ENCODE results near the gene FANCC. TPM values are rescaled to one million over a fixed set of nuclear protein-coding genes. Genes with fewer than 3 reads are reported as not detected.

FANCC gene
- total RNA-seq, 1 donor from 2014 or later = 7.9 TPM

DNA sequence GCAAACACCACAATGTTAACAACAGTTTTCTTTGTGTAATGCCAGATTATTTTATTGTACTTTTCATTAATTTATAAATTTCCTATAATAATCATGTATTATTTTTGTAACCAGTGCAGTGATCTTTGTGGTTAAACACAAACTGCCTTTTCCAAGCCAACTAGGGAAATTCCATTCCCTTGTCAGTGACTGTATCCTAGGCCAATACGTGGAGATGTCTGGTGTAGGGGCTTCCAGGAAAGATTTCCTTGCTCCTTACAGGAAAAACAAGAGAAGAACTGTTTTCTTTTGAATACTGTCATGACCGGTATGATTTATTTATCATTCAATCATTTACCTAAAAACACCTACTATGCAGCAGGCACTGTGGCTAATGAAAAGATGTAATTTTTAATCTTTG, 31.4 kb downstream of the FANCC start:
- no peaks in the 10 kb centered on the region for H3K27me3 Mint-ChIP-seq (ENCODE audit: low read depth, unreplicated experiment)
- H3K36me3 Mint-ChIP-seq (ENCODE audit: low read depth, unreplicated experiment) = no peaks in the 10 kb centered on the region
- H3K4me1 Mint-ChIP-seq (ENCODE audit: low read depth, unreplicated experiment) = peaks cover 11% of the 10 kb centered on the region
- no peaks in the 10 kb centered on the region for H3K9me3 Mint-ChIP-seq (ENCODE audit: unreplicated experiment)
- Histone ChIP-seq H2AFZ (ENCODE audit: low read depth, low read length) (no peak overlapping the region), H3K79me2 (ENCODE audit: insufficient read depth, low read length) (peaks cover 4% of the 10 kb centered on the region), H3K9me3 (ENCODE audit: insufficient read depth, low read depth, low read length) (no peaks in the 10 kb centered on the region), H3K27ac (ENCODE audit: low read depth, low read length) (no peak overlapping the region), H3K9ac (ENCODE audit: low read length) (no peak overlapping the region), H3K4me3 (ENCODE audit: insufficient read depth, low read depth, low read length) (no peak overlapping the region), H3K4me1 (ENCODE audit: insufficient read depth, low read length) (no peaks in the 10 kb centered on the region), H3K27me3 (ENCODE audit: insufficient read depth, low read length) (no peaks in the 10 kb centered on the region), H3K4me2 (ENCODE audit: low read length) (no peak overlapping the region), H4K20me1 (ENCODE audit: insufficient read depth, low read length) (no peaks in the 10 kb centered on the region), H3K36me3 (ENCODE audit: insufficient read depth, low read length) (no peaks in the 10 kb centered on the region)
- H3K27ac Mint-ChIP-seq (ENCODE audit: unreplicated experiment) = peak overlapping the region; percentile 29
- DNase-seq (ENCODE audit: low read depth) (peak; percentile 41), FAIRE-seq (no peak)
- TF ChIP-seq, protein P1, sequence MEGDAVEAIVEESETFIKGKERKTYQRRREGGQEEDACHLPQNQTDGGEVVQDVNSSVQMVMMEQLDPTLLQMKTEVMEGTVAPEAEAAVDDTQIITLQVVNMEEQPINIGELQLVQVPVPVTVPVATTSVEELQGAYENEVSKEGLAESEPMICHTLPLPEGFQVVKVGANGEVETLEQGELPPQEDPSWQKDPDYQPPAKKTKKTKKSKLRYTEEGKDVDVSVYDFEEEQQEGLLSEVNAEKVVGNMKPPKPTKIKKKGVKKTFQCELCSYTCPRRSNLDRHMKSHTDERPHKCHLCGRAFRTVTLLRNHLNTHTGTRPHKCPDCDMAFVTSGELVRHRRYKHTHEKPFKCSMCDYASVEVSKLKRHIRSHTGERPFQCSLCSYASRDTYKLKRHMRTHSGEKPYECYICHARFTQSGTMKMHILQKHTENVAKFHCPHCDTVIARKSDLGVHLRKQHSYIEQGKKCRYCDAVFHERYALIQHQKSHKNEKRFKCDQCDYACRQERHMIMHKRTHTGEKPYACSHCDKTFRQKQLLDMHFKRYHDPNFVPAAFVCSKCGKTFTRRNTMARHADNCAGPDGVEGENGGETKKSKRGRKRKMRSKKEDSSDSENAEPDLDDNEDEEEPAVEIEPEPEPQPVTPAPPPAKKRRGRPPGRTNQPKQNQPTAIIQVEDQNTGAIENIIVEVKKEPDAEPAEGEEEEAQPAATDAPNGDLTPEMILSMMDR (IDR thresholded peaks at IDR 0.05; ENCODE audit: insufficient read depth, low read depth, low read length) = no peak
- TF ChIP-seq EZH2 (IDR thresholded peaks at IDR 0.05; ENCODE audit: insufficient read depth, low read length) = no peak
- H3K4me3 Mint-ChIP-seq (ENCODE audit: unreplicated experiment) = no peak overlapping the region

DNA sequence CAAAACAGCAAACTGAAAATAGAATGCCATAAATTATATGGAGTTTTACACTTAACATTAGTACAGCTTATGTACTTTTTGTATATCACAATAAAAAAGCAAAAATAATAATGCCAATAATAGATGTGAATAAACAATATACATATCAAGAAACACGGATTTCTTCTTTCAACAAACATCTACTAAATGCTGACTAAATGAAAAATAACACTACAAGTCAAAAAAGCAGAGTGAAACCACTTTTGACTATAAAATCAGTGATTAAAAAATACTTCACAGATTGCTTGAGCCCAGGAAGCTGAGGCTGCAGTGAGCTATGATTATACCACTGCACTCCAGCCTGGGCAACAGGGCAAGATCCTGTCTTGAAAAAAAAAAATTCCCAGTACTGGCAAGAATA, 32.2 kb downstream of the FANCC start:
- Histone ChIP-seq H3K4me1 (ENCODE audit: insufficient read depth, low read length) (no peaks in the 10 kb centered on the region), H3K4me3 (ENCODE audit: insufficient read depth, low read depth, low read length) (no peak overlapping the region), H3K27ac (ENCODE audit: low read depth, low read length) (no peak overlapping the region), H3K79me2 (ENCODE audit: insufficient read depth, low read length) (peaks cover 4% of the 10 kb centered on the region), H3K9ac (ENCODE audit: low read length) (no peak overlapping the region), H3K36me3 (ENCODE audit: insufficient read depth, low read length) (no peaks in the 10 kb centered on the region), H4K20me1 (ENCODE audit: insufficient read depth, low read length) (no peaks in the 10 kb centered on the region), H2AFZ (ENCODE audit: low read depth, low read length) (no peak overlapping the region), H3K27me3 (ENCODE audit: insufficient read depth, low read length) (no peaks in the 10 kb centered on the region), H3K9me3 (ENCODE audit: insufficient read depth, low read depth, low read length) (no peaks in the 10 kb centered on the region), H3K4me2 (ENCODE audit: low read length) (no peak overlapping the region)
- DNase-seq (ENCODE audit: low read depth) = no peak
- no peak overlapping the region for H3K27ac Mint-ChIP-seq (ENCODE audit: unreplicated experiment)
- H3K36me3 Mint-ChIP-seq (ENCODE audit: low read depth, unreplicated experiment) = no peaks in the 10 kb centered on the region
- H3K4me3 Mint-ChIP-seq (ENCODE audit: unreplicated experiment) = no peak overlapping the region
- no peak for FAIRE-seq
- peaks cover 11% of the 10 kb centered on the region for H3K4me1 Mint-ChIP-seq (ENCODE audit: low read depth, unreplicated experiment)
- TF ChIP-seq EZH2 (IDR thresholded peaks at IDR 0.05; ENCODE audit: insufficient read depth, low read length) = no peak
- TF ChIP-seq, protein P1 (IDR thresholded peaks at IDR 0.05; ENCODE audit: insufficient read depth, low read depth, low read length) = no peak
- H3K27me3 Mint-ChIP-seq (ENCODE audit: low read depth, unreplicated experiment) = no peaks in the 10 kb centered on the region
- peaks cover 2% of the 10 kb centered on the region for H3K9me3 Mint-ChIP-seq (ENCODE audit: unreplicated experiment)

DNA sequence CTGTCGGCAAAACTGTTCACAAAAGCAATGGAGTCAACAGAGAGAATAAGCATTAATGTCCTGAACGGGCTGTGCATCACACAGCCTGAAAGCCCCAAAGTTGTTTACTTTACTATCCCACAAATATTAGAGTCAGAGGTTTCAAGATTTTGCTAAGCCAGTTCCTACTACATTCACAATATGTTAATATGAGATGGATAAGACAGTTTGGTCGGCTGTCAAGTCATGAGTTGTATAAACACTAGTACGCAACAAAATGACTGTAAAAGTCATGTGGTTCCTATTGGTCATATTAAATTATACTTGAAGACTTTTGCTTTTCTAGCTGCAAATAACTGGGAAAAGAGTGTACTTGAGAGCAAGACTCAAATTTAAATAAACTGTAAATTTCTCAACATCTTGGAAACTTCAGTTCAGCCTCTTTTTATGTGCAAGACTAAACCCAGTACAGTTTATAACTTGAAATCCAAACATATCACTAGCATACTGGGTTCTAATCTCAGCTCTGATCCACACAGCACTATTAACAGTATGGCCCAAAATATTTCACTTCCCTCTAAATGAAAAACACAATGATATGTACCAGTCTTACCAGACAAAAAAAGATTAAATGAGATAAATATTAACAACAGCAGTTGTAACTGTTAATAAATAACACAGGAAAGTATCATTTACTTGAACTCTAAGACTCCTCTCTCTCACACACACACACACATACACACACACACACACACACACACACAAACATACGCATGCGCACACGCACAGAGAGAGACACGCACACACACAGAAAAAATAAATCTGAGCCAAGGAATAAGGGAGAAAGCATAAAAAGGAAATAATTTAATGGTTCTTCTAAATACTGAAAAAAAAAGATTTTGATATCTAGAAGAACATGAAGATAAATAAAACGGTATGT, 33.1 kb downstream of the FANCC start:
- no peak overlapping the region for H3K4me3 Mint-ChIP-seq (ENCODE audit: unreplicated experiment)
- FAIRE-seq (no peak), DNase-seq (ENCODE audit: low read depth) (peak; percentile 41)
- no peaks in the 10 kb centered on the region for H3K36me3 ChIP-seq (ENCODE audit: insufficient read depth, low read length)
- H3K9me3 ChIP-seq (ENCODE audit: insufficient read depth, low read depth, low read length) = no peaks in the 10 kb centered on the region
- no peak overlapping the region for H3K27ac ChIP-seq (ENCODE audit: low read depth, low read length)
- peaks cover 2% of the 10 kb centered on the region for H3K9me3 Mint-ChIP-seq (ENCODE audit: unreplicated experiment)
- no peaks in the 10 kb centered on the region for H3K27me3 ChIP-seq (ENCODE audit: insufficient read depth, low read length)
- H4K20me1 ChIP-seq (ENCODE audit: insufficient read depth, low read length) = no peaks in the 10 kb centered on the region
- H3K4me1 Mint-ChIP-seq (ENCODE audit: low read depth, unreplicated experiment) = peaks cover 11% of the 10 kb centered on the region
- H3K36me3 Mint-ChIP-seq (ENCODE audit: low read depth, unreplicated experiment) = no peaks in the 10 kb centered on the region
- peaks cover 4% of the 10 kb centered on the region for H3K79me2 ChIP-seq (ENCODE audit: insufficient read depth, low read length)
- H3K27me3 Mint-ChIP-seq (ENCODE audit: low read depth, unreplicated experiment) = no peaks in the 10 kb centered on the region
- no peak overlapping the region for H3K27ac Mint-ChIP-seq (ENCODE audit: unreplicated experiment)
- no peaks in the 10 kb centered on the region for H3K4me1 ChIP-seq (ENCODE audit: insufficient read depth, low read length)
- H3K4me3 ChIP-seq (ENCODE audit: insufficient read depth, low read depth, low read length) = no peak overlapping the region
- no peak overlapping the region for H3K4me2 ChIP-seq (ENCODE audit: low read length)
- TF ChIP-seq, protein P1 (IDR thresholded peaks at IDR 0.05; ENCODE audit: insufficient read depth, low read depth, low read length) = no peak
- TF ChIP-seq EZH2 (IDR thresholded peaks at IDR 0.05; ENCODE audit: insufficient read depth, low read length) = no peak
- H3K9ac ChIP-seq (ENCODE audit: low read length) = no peak overlapping the region
- H2AFZ ChIP-seq (ENCODE audit: low read depth, low read length) = no peak overlapping the region
